GM12878 (cell line): ENCODE results near the gene AKAP11.

Experiments
- EP300 ChIP-seq, 2 experiments: fragments of 150-350 bp in 1 of 2; IDR thresholded peaks; 2 replicates each; pipeline ENCODE4 v1.6.1; 2011 to 2012; ENCODE audit warnings: low read depth in 2 of 2, low read length in 2 of 2, borderline replicate concordance in 1 of 2, improper control_type of control experiment in 1 of 2, inconsistent platforms in 1 of 2; ENCODE audit not compliant: control insufficient read depth in 1 of 2
- TAF1 ChIP-seq: IDR thresholded peaks from 2 replicates; pipeline ENCODE4 v1.6.1; 2011; ENCODE audit warnings: mild to moderate bottlenecking, low read depth, low read length, borderline replicate concordance

DNA sequence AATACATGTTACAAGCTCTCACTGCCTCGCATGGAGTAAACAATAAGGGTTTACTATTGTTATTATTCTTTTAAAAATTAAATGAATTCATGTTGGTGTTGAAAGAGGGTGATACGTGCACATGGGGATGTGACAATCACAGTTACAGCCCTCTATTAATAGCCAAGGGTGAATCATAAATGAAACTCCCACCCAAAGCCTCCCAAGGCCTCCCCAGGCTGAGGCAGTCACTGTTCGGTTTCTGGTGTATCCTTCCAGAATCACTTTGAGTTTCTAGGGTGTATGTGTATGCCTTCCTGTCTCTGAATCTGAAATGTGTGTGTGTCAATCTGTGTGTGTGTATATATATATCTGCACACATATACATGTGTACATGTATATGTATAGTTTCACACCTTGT, 73.4 kb downstream of the AKAP11 start:
- TF ChIP-seq EP300 (IDR thresholded peaks at IDR 0.05; ENCODE audit: borderline replicate concordance in 1 of 2, control insufficient read depth in 1 of 2, low read depth in 2 of 2, low read length in 2 of 2) (no peak), TAF1 (no peak)
